Activated naive CD4-positive, alpha-beta T cell treated with anti-CD3 and anti-CD28 coated beads, Interleukin-2, amount 10 ng/mL, durations not matched to agents 7 days and 5 days (primary cell): ENCODE data around the gene SLC37A3.
A peak's percentile ranks its signal among the peaks of the same experiment; 100 is the strongest.
"Not testable (repeated sequence)": the region's sequence is repeated elsewhere in the genome, so short reads cannot be mapped to it uniquely, and the experiment has no call there.

Experiments
- CTCF ChIA-PET: fragments of 350-600 bp; sonication (Branson Sonifier 250); formaldehyde crosslinking; loops from one replicate; lab custom pipeline; 2021; ENCODE audit warnings: antibody characterized with exemption; lab: Charles Lee
- DNase-seq: peaks from one replicate; pipeline ENCODE4 v3.0.0-alpha.2; 2020
- H3K27ac Mint-ChIP-seq: one replicate; pipeline ENCODE4 v1.8.0; 2021; ENCODE audit warnings: mild to moderate bottlenecking, moderate library complexity, mixed read lengths
- H3K27me3 Mint-ChIP-seq: one replicate; pipeline ENCODE4 v1.8.0; 2021; ENCODE audit warnings: mild to moderate bottlenecking, mixed read lengths
- H3K36me3 Mint-ChIP-seq: one replicate; pipeline ENCODE4 v1.8.0; 2021; ENCODE audit warnings: mixed read lengths
- H3K4me1 Mint-ChIP-seq: one replicate; pipeline ENCODE4 v1.8.0; 2021; ENCODE audit warnings: mixed read lengths
- H3K4me3 Mint-ChIP-seq: one replicate; pipeline ENCODE4 v1.8.0; 2021; ENCODE audit warnings: mild to moderate bottlenecking, moderate library complexity, mixed read lengths
- H3K9me3 Mint-ChIP-seq: one replicate; pipeline ENCODE4 v1.8.0; 2021; ENCODE audit warnings: mixed read lengths

SLC37A3 gene

GRCh38 chr7:140417456-140418155, 19.3 kb upstream of the SLC37A3 start:
- peak; percentile 25 for DNase-seq
- Mint-ChIP-seq H3K4me1 (peaks cover 23% of the 10 kb centered on the region), H3K9me3 (no peaks in the 10 kb centered on the region), H3K36me3 (peaks cover 15% of the 10 kb centered on the region), H3K4me3 (no peak overlapping the region), H3K27ac (no peak overlapping the region), H3K27me3 (no peaks in the 10 kb centered on the region)
- CTCF ChIA-PET = interaction anchor here (0.6 to 1.0 kb wide), 3 partner anchors 26 to 381 kb away, joined by 3 to 6 read pairs (median 3); no protein-coding TSS in a partner anchor

DNA sequence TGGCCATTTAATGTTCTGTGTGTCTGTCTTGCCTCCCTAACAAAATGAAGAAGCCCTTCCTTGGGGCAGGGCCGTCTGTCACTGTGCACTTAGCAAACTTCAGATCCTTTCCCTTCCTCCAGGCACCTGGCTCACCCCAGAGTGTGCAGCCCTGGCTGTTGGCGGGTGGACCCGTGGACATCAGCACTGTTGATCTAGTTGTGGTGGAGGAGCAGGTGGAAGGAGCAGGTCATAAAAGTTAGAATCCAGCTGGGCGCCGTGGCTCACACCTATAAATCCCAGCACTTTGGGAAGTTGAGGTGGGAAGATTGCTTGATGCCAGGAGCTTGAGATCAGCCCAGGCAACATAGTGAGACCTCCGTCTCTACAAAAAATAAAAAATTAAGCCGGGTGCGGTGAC, 18.2 kb upstream of the SLC37A3 start:
- CTCF ChIA-PET = interaction anchor here (0.6 kb wide), 1 partner anchor 18 kb away, joined by 3 read pairs; the partner anchor contains the start of gene SLC37A3
- Mint-ChIP-seq H3K27me3 (no peaks in the 10 kb centered on the region), H3K4me1 (peaks cover 23% of the 10 kb centered on the region), H3K27ac (no peak overlapping the region), H3K4me3 (no peak overlapping the region), H3K9me3 (no peaks in the 10 kb centered on the region), H3K36me3 (peaks cover 17% of the 10 kb centered on the region)
- no peak for DNase-seq

DNA sequence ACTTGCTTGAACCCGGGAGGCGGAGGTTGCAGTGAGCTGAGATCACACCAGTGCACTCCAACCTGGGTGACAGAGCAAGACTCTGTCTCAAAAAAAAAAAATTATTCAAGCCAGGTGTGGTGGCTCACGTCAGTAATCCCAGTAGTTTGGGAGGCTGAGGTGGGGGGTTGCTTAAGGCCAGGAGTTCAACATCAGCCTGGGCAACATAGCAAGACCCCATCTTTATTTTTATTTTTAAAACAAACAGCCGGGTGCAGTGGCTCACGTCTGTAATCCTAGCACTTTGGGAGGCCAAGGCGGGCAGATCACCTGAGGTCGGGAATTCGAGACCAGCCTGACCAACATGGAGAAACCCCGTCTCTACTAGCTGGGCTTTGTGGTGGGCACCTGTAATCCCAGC, 17.5 kb upstream of the SLC37A3 start:
- H3K9me3 Mint-ChIP-seq, DNase-seq, H3K4me3 Mint-ChIP-seq, H3K27ac Mint-ChIP-seq, CTCF ChIA-PET, H3K27me3 Mint-ChIP-seq: not testable (repeated sequence)
- Mint-ChIP-seq H3K36me3 (peaks cover 19% of the 10 kb centered on the region), H3K4me1 (peaks cover 23% of the 10 kb centered on the region)

GRCh38 chr7:140415361-140415760, 17.0 kb upstream of the SLC37A3 start:
- H3K4me1 Mint-ChIP-seq = peaks cover 23% of the 10 kb centered on the region
- CTCF ChIA-PET = no interaction called here
- H3K4me3 Mint-ChIP-seq = no peak overlapping the region
- no peak for DNase-seq
- no peaks in the 10 kb centered on the region for H3K9me3 Mint-ChIP-seq
- H3K36me3 Mint-ChIP-seq = peaks cover 19% of the 10 kb centered on the region
- H3K27ac Mint-ChIP-seq = no peak overlapping the region
- no peaks in the 10 kb centered on the region for H3K27me3 Mint-ChIP-seq

DNA sequence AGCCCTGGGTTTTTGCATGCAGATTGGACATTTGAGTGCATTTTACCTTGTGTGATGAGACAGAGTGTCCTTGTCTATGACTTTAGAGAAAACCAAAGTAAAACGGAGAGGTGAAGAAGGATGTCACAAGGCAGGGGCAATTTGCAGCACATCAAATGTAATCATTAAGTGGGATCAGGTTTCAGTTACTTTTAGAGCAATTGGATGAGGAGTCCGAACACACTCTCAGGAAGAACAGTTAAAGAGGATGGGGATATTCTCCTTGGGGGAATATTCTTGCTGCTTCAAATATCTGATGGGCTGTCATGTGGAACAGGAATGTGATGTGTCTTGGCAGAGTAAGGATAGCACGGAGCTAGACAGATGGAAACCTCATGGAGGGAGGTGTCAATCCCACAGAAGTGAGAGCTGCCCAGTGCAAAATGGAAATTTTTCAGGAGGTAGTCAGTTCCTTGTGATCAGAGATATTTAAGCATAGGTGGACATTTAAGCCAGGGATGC, 6.3 kb upstream of the SLC37A3 start:
- Mint-ChIP-seq H3K27me3 (no peaks in the 10 kb centered on the region), H3K9me3 (no peaks in the 10 kb centered on the region), H3K4me1 (peaks cover 37% of the 10 kb centered on the region), H3K4me3 (peak overlapping the region; percentile 90), H3K36me3 (peaks cover 10% of the 10 kb centered on the region), H3K27ac (peak overlapping the region; percentile 95)
- CTCF ChIA-PET = no interaction called here
- DNase-seq = no peak

DNA sequence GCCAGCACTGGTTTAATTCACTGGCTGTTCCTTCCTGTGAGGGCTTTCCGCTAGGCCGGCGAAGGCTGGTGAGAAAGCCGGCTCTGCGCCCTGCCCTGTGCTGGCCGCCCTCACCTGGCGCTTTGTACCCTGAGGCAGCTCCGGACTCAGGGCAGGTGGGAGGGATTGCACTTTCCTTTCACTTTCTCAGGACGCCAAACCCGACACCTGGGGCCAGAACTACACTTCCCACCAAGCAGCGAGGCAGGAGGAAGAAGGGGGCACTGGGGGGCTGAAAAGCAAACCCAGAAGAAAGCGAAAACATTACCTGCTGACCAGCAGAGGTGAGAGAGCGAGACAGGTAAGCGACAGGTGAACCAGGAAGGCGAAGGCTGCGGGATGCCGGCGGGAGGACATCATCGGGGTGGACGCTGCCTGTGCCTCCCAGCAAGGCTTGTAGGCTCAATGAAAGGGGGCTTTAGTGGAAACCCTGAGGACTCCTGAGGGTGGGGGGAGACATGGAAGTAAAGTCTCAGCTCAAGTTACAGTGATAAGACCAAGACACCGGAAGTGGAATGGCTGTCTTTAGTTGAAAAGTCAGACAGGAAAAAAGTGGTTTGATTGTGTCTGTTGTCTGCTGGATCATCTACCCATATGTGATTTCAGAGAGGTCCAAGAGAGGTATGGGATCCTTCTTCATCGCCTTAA, 5.7 kb upstream of the SLC37A3 start, which contains the start of gene RAB19:
Gene RAB19, plus strand, starts transcription at position 181 of the 687 bp plus-strand sequence. CDS start 3,589 bp downstream, outside the sequence.
- DNase-seq = peak; percentile 78
- peak within 1 kb of the TSS; percentile 95 for H3K27ac Mint-ChIP-seq
- H3K36me3 Mint-ChIP-seq = peaks cover 10% of the 10 kb centered on the region
- H3K9me3 Mint-ChIP-seq = no peaks in the 10 kb centered on the region
- peaks cover 39% of the 10 kb centered on the region for H3K4me1 Mint-ChIP-seq
- no peaks in the 10 kb centered on the region for H3K27me3 Mint-ChIP-seq
- H3K4me3 Mint-ChIP-seq = peak within 1 kb of the TSS; percentile 90
- CTCF ChIA-PET = no interaction called here

GRCh38 chr7:140402178-140402835, 4.0 kb upstream of the SLC37A3 start:
- Mint-ChIP-seq H3K27ac (peak overlapping the region; percentile 88), H3K9me3 (no peaks in the 10 kb centered on the region), H3K27me3 (no peaks in the 10 kb centered on the region), H3K4me1 (peaks cover 47% of the 10 kb centered on the region), H3K4me3 (peak overlapping the region; percentile 90), H3K36me3 (peaks cover 2% of the 10 kb centered on the region)
- CTCF ChIA-PET = no interaction called here
- DNase-seq = no peak

GRCh38 chr7:140400381-140400780, 2.1 kb upstream of the SLC37A3 start:
- Mint-ChIP-seq H3K4me1 (peaks cover 61% of the 10 kb centered on the region), H3K4me3 (no peak overlapping the region), H3K27ac (no peak overlapping the region), H3K27me3 (no peaks in the 10 kb centered on the region), H3K36me3 (peaks cover 4% of the 10 kb centered on the region), H3K9me3 (no peaks in the 10 kb centered on the region)
- no peak for DNase-seq
- CTCF ChIA-PET = interaction anchor here (0.8 to 1.1 kb wide), 2 partner anchors 13 to 15 kb away, joined by 3 read pairs; no protein-coding TSS in a partner anchor

GRCh38 chr7:140398821-140399220, 491 bp upstream of the SLC37A3 start:
- Mint-ChIP-seq H3K36me3 (peaks cover 4% of the 10 kb centered on the region), H3K27ac (peak overlapping the region; percentile 71), H3K27me3 (no peaks in the 10 kb centered on the region), H3K9me3 (no peaks in the 10 kb centered on the region), H3K4me1 (peaks cover 50% of the 10 kb centered on the region), H3K4me3 (peak overlapping the region; percentile 99)
- DNase-seq = no peak
- CTCF ChIA-PET = no interaction called here

- CTCF ChIA-PET = no interaction called here
- Mint-ChIP-seq H3K27ac (no peak overlapping the region), H3K27me3 (no peaks in the 10 kb centered on the region), H3K4me1 (peaks cover 22% of the 10 kb centered on the region), H3K36me3 (peaks cover 4% of the 10 kb centered on the region), H3K4me3 (no peak overlapping the region), H3K9me3 (no peaks in the 10 kb centered on the region)
- no peak for DNase-seq
These were observed 4.5 kb downstream of the SLC37A3 start for GRCh38 chr7:140393756-140394306.

DNA sequence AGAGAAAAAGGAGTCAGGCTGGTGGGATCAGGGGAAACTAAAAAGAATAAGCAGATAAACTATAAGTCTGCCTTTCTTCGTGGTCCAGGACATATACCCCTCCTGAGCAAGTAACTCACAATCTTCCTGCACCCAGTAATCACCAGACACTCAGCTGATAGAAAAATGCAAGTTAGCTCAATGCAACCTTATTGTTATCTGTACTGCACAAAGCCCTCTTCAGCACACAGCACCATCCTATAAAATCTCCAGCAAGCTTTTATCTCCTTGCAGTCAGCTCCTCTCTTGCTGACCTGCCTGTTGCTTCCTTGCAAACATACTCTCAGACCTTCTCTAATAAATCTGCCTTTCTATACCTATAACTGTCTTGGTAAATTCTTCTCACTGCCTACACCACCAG, 6.7 kb downstream of the SLC37A3 start:
- Mint-ChIP-seq H3K27me3 (no peaks in the 10 kb centered on the region), H3K27ac (no peak overlapping the region), H3K36me3 (peaks cover 4% of the 10 kb centered on the region), H3K4me1 (peaks cover 10% of the 10 kb centered on the region), H3K4me3 (no peak overlapping the region), H3K9me3 (no peaks in the 10 kb centered on the region)
- CTCF ChIA-PET = interaction anchor here (1.0 kb wide), 1 partner anchor 87 kb away, joined by 3 read pairs; no protein-coding TSS in a partner anchor
- DNase-seq = no peak

DNA sequence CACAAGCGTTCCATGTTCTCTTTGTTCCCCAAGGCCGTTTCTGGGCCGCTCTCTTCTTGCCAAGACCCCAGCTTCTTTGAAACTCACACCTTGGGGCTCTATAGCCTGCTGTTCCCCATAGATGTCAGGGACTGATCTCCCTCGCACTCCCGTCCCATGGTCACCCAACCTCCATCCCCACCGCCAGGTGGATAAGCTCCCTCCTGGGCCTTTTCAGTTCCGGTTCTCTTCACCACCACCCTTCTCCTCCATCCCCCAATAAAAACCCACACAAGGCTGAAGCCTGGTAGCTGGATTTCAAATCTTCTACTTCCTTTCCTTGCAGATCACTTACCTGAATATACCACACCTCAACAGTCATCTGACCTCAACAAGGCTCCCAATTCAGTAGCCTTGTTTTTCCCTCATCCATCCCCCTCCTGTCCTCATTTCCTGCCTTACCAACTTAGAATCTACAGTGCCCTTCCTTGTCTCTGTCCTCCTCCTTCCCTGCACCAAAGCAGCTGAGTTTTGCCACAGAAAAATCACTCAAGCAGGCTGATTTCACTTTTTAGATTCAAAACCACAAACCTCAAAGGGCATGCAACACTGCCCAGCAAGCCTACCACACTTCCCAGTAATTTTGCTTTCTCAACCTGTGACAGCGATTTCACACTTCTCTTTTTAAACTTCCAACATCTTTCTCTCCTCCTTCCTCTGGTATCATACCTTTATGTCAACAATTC, 7.7 kb downstream of the SLC37A3 start:
- DNase-seq = no peak
- peaks cover 1% of the 10 kb centered on the region for H3K4me1 Mint-ChIP-seq
- H3K27ac Mint-ChIP-seq = no peak overlapping the region
- no peaks in the 10 kb centered on the region for H3K36me3 Mint-ChIP-seq
- CTCF ChIA-PET = interaction anchor here (1.0 to 1.4 kb wide), 2 partner anchors 53 to 88 kb away, joined by 3 read pairs; no protein-coding TSS in a partner anchor
- no peaks in the 10 kb centered on the region for H3K27me3 Mint-ChIP-seq
- H3K9me3 Mint-ChIP-seq = no peaks in the 10 kb centered on the region
- no peak overlapping the region for H3K4me3 Mint-ChIP-seq

DNA sequence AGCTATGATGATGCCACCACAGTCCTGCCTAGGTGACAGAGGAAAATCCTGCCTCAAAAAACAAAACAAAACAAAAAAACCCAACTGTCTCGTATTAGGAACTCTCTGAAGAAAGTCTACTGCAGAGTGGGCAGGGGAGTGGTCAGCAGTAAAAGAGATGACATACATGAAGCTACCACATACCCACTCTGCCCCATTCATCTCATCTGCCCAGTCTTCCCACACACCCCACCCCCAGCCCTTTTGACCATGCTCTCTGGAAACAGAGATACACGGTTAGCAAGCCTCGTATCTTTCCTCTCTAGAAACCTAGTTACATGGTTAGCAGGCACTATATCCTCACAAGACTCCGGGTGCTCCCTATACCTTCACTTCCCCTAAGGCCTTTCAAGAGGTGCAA, 8.3 kb downstream of the SLC37A3 start:
- CTCF ChIA-PET = interaction anchor here (1.4 kb wide), 1 partner anchor 54 kb away, joined by 3 read pairs; no protein-coding TSS in a partner anchor
- H3K27ac Mint-ChIP-seq = no peak overlapping the region
- no peak overlapping the region for H3K4me3 Mint-ChIP-seq
- peaks cover 7% of the 10 kb centered on the region for H3K4me1 Mint-ChIP-seq
- peaks cover 4% of the 10 kb centered on the region for H3K36me3 Mint-ChIP-seq
- H3K27me3 Mint-ChIP-seq = no peaks in the 10 kb centered on the region
- no peak for DNase-seq
- H3K9me3 Mint-ChIP-seq = no peaks in the 10 kb centered on the region
